ENCODE measurements around the gene ICA1L.

The ICA1L gene

DNA sequence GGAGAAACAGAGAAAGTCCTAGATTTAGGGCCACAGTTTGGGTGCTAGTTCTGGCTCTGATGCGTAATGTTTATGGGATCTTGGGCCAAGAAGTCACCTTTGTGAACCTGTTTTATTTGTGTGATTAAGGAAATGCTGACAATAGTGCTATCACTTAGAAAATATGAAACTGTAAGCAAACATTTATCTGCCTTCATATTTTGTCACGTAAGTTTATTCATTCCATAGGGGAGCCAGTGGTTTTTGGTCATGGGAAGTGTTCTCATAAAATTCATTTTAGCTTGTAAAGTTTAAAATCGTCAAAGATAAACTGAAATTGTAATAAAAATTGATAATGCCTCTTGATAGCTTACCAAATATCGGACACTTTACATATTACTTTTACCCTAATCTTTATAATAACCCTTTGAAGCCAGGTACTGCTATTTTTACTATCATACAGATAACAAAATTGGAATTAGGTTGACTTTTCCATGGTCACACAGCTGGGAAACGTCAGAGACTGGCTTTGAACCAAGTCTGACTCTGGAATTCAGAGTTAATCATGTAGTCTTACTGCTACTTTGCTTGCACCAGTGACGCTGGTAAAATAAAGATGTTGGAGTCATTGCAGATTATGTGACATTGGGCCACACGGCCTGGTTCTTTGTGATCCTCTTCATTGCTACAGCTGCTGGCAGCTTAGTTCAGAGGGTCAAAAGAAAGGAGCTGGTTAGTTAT lies 99.7 kb downstream of the ICA1L start:
- peak overlapping the region; percentile 95 for H3K27ac ChIP-seq
- TF ChIP-seq ZFX (IDR thresholded peaks at IDR 0.05; ENCODE audit: borderline replicate concordance), result no peak
- TF ChIP-seq, protein P1, sequence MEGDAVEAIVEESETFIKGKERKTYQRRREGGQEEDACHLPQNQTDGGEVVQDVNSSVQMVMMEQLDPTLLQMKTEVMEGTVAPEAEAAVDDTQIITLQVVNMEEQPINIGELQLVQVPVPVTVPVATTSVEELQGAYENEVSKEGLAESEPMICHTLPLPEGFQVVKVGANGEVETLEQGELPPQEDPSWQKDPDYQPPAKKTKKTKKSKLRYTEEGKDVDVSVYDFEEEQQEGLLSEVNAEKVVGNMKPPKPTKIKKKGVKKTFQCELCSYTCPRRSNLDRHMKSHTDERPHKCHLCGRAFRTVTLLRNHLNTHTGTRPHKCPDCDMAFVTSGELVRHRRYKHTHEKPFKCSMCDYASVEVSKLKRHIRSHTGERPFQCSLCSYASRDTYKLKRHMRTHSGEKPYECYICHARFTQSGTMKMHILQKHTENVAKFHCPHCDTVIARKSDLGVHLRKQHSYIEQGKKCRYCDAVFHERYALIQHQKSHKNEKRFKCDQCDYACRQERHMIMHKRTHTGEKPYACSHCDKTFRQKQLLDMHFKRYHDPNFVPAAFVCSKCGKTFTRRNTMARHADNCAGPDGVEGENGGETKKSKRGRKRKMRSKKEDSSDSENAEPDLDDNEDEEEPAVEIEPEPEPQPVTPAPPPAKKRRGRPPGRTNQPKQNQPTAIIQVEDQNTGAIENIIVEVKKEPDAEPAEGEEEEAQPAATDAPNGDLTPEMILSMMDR (IDR thresholded peaks at IDR 0.05), result no peak

- TF ChIP-seq ZFX (IDR thresholded peaks at IDR 0.05; ENCODE audit: borderline replicate concordance), result no peak
- TF ChIP-seq, protein P1 (IDR thresholded peaks at IDR 0.05), result no peak
- peak overlapping the region; percentile 95 for H3K27ac ChIP-seq
These were observed 100.2 kb downstream of the ICA1L start for GRCh38 chr2:202771336-202771735.

DNA sequence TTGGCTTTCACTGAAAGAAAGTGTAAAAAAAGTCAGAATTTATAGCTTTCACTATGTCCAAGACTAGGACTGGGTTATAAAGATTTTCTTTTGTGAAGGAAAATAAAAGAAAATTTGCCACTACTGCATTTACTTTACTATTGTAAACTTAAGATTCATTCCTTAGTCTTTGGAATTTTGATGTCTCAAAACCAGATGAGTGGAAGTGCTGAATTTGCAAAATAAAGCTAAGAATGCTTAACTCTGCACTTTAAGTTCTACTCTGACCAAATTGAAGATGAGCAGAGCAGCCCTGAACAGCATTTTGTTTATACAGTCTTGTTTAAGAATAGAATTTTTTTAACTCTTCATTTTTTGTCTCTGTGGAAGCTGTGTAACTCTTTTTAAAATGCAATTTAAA lies 102.4 kb downstream of the ICA1L start:
- no peak overlapping the region for H3K27ac ChIP-seq
- TF ChIP-seq, protein P1 (IDR thresholded peaks at IDR 0.05), result no peak
- TF ChIP-seq ZFX (IDR thresholded peaks at IDR 0.05; ENCODE audit: borderline replicate concordance), result no peak

DNA sequence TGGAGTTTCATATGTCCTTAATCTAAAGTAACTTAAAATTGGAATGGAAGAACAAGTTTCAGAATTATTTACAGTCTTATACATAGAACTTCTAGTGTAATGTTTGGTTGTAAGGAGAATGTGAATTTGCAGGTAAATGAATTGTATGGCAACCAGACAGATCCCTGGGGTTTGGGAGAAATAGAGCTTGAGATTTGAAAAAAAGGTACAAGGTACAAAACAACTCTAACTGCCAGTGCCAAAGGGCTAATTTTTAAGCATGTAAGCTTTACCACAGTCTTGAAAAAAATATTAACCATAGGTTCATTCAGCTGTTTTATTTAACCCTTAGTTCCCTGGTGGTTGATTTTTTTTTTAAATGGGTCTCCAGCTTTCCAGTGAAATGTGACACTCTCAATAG lies 103.3 kb downstream of the ICA1L start:
- no peak for TF ChIP-seq ZFX (IDR thresholded peaks at IDR 0.05; ENCODE audit: borderline replicate concordance)
- TF ChIP-seq, protein P1 (IDR thresholded peaks at IDR 0.05), result no peak
- no peak overlapping the region for H3K27ac ChIP-seq

GRCh38 chr2:202765436-202765835 lies 106.1 kb downstream of the ICA1L start:
- H3K27ac ChIP-seq, result no peak overlapping the region
- TF ChIP-seq ZFX (IDR thresholded peaks at IDR 0.05; ENCODE audit: borderline replicate concordance), result no peak
- TF ChIP-seq, protein P1 (IDR thresholded peaks at IDR 0.05), result no peak

GRCh38 chr2:202764991-202765390 lies 106.6 kb downstream of the ICA1L start:
- H3K27ac ChIP-seq, result no peak overlapping the region
- TF ChIP-seq, protein P1 (IDR thresholded peaks at IDR 0.05), result no peak
- TF ChIP-seq ZFX (IDR thresholded peaks at IDR 0.05; ENCODE audit: borderline replicate concordance), result no peak

- TF ChIP-seq ZFX (IDR thresholded peaks at IDR 0.05; ENCODE audit: borderline replicate concordance), result no peak
- TF ChIP-seq, protein P1 (IDR thresholded peaks at IDR 0.05), result no peak
- H3K27ac ChIP-seq, result no peak overlapping the region
These were observed 107.7 kb downstream of the ICA1L start for GRCh38 chr2:202763916-202764315.

All from 22Rv1 (cell line).